ES-I3 (cell line): ENCODE measurements around the gene NCBP1.
A peak's percentile ranks its signal among the peaks of the same experiment; 100 is the strongest.
"Not testable (repeated sequence)": the region's sequence is repeated elsewhere in the genome, so short reads cannot be mapped to it uniquely, and the experiment has no call there.

Source experiments
- H3K36me3 ChIP-seq: 2 replicates; pipeline ENCODE4 v1.6.1; 2013; ENCODE audit warnings: mild to moderate bottlenecking, low read length, control low read depth, moderate library complexity; ENCODE audit not compliant: insufficient read depth
- H3K4me1 ChIP-seq: 2 replicates; pipeline ENCODE4 v1.6.1; 2013; ENCODE audit warnings: mild to moderate bottlenecking, control low read depth, low read length; ENCODE audit not compliant: insufficient read depth
- H3K9ac ChIP-seq: 2 replicates; pipeline ENCODE4 v1.6.1; 2013; ENCODE audit warnings: low read depth, mild to moderate bottlenecking, low read length, moderate library complexity
- H3K9me3 ChIP-seq: 2 replicates; pipeline ENCODE4 v1.6.1; 2013; ENCODE audit warnings: mild to moderate bottlenecking, low read length, moderate library complexity; ENCODE audit not compliant: control insufficient read depth, insufficient read depth

NCBP1 gene

GRCh38 chr9:97632985-97633858 is at the start of gene NCBP1, which contains the start of gene TSTD2:
NCBP1 (plus strand) TSS chr9:97633821; CDS start chr9:97633882, 61 bp downstream.
TSTD2 (minus strand) TSS chr9:97633368; CDS start chr9:97627562, 5,806 bp downstream.
- Histone ChIP-seq H3K36me3 (no peaks in the 10 kb centered on the region), H3K9me3 (no peaks in the 10 kb centered on the region), H3K9ac (peak within 1 kb of the TSS; percentile 95), H3K4me1 (peaks cover 5% of the 10 kb centered on the region; the same call in 1 of the 2 replicates)

- not testable (repeated sequence) for H3K9me3 ChIP-seq, H3K4me1 ChIP-seq, H3K9ac ChIP-seq
These were observed 48.8 kb upstream of the NCBP1 start for GRCh38 chr9:97584778-97585177.

GRCh38 chr9:97586909-97587308 is 46.7 kb upstream of the NCBP1 start:
- not testable (repeated sequence) for H3K36me3 ChIP-seq, H3K9me3 ChIP-seq, H3K4me1 ChIP-seq
- peak overlapping the region; percentile 30; the same call in 1 of the 2 replicates for H3K9ac ChIP-seq

More at GRCh38 chr9:97584778-97585177, 48.8 kb upstream of the NCBP1 start:
- H3K36me3 ChIP-seq: not testable (repeated sequence)

GRCh38 chr9:97591535-97591934 is 42.1 kb upstream of the NCBP1 start:
- Histone ChIP-seq H3K9ac (no peak overlapping the region), H3K4me1 (no peaks in the 10 kb centered on the region), H3K9me3 (no peaks in the 10 kb centered on the region), H3K36me3 (no peaks in the 10 kb centered on the region)

- Histone ChIP-seq H3K36me3 (no peaks in the 10 kb centered on the region), H3K9ac (no peak overlapping the region), H3K4me1 (no peaks in the 10 kb centered on the region), H3K9me3 (no peaks in the 10 kb centered on the region)
These were observed 41.5 kb upstream of the NCBP1 start for GRCh38 chr9:97592126-97592525.

- Histone ChIP-seq H3K9me3 (no peaks in the 10 kb centered on the region), H3K4me1 (no peaks in the 10 kb centered on the region; the same call in 1 of the 2 replicates), H3K9ac (no peak overlapping the region), H3K36me3 (no peaks in the 10 kb centered on the region)
These were observed 39.7 kb upstream of the NCBP1 start for GRCh38 chr9:97593960-97594359.

- Histone ChIP-seq H3K36me3 (no peaks in the 10 kb centered on the region), H3K9me3 (no peaks in the 10 kb centered on the region), H3K9ac (no peak overlapping the region), H3K4me1 (no peaks in the 10 kb centered on the region; the same call in 1 of the 2 replicates)
These were observed 39.2 kb upstream of the NCBP1 start for GRCh38 chr9:97594381-97594921.

- no peaks in the 10 kb centered on the region for H3K9me3 ChIP-seq
These were observed 36.7 kb upstream of the NCBP1 start for GRCh38 chr9:97596906-97597305.

GRCh38 chr9:97598461-97599288 is 34.9 kb upstream of the NCBP1 start:
- no peaks in the 10 kb centered on the region for H3K9me3 ChIP-seq

More at GRCh38 chr9:97596906-97597305, 36.7 kb upstream of the NCBP1 start:
- Histone ChIP-seq H3K9ac (no peak overlapping the region), H3K36me3 (peaks cover 4% of the 10 kb centered on the region), H3K4me1 (no peaks in the 10 kb centered on the region; the same call in 1 of the 2 replicates)

GRCh38 chr9:97599314-97599846 is 34.2 kb upstream of the NCBP1 start:
- Histone ChIP-seq H3K4me1 (no peaks in the 10 kb centered on the region; the same call in 1 of the 2 replicates), H3K9ac (no peak overlapping the region), H3K36me3 (peaks cover 8% of the 10 kb centered on the region), H3K9me3 (no peaks in the 10 kb centered on the region)

More at GRCh38 chr9:97598461-97599288, 34.9 kb upstream of the NCBP1 start:
- peaks cover 8% of the 10 kb centered on the region for H3K36me3 ChIP-seq
- no peak overlapping the region for H3K9ac ChIP-seq
- no peaks in the 10 kb centered on the region; the same call in 1 of the 2 replicates for H3K4me1 ChIP-seq

- no peaks in the 10 kb centered on the region for H3K9me3 ChIP-seq
- H3K4me1 ChIP-seq: no peaks in the 10 kb centered on the region; the same call in 1 of the 2 replicates
- H3K9ac ChIP-seq: no peak overlapping the region
- peaks cover 14% of the 10 kb centered on the region for H3K36me3 ChIP-seq
These were observed 32.9 kb upstream of the NCBP1 start for GRCh38 chr9:97600531-97601227.

- Histone ChIP-seq H3K4me1 (no peaks in the 10 kb centered on the region; the same call in 1 of the 2 replicates), H3K36me3 (peaks cover 14% of the 10 kb centered on the region), H3K9ac (no peak overlapping the region), H3K9me3 (no peaks in the 10 kb centered on the region)
These were observed 32.3 kb upstream of the NCBP1 start for GRCh38 chr9:97601228-97601898.

- H3K4me1 ChIP-seq: no peaks in the 10 kb centered on the region; the same call in 1 of the 2 replicates
- no peak overlapping the region for H3K9ac ChIP-seq
- peaks cover 14% of the 10 kb centered on the region for H3K36me3 ChIP-seq
- H3K9me3 ChIP-seq: no peaks in the 10 kb centered on the region
These were observed 31.2 kb upstream of the NCBP1 start for GRCh38 chr9:97602430-97602829.
